LNCAP (cell line): ENCODE measurements around the gene PSPH.

Experiments
- CTCF ChIP-seq: fragments of 450-650 bp; IDR thresholded peaks from 2 replicates; pipeline ENCODE4 v1.5.1; 2017; ENCODE audit warnings: mild to moderate bottlenecking

The PSPH gene

GRCh38 chr7:56063500-56063881 lies 12.2 kb upstream of the PSPH start:
- TF ChIP-seq CTCF: no peak

- no peak for TF ChIP-seq CTCF
Observed at GRCh38 chr7:56062382-56062781, 11.1 kb upstream of the PSPH start.

GRCh38 chr7:56053993-56054392 lies 2.7 kb upstream of the PSPH start:
- no peak for TF ChIP-seq CTCF

GRCh38 chr7:56053379-56053778 lies 2.1 kb upstream of the PSPH start:
- no peak for TF ChIP-seq CTCF

GRCh38 chr7:56051053-56051338 lies 248 bp downstream of the PSPH start:
- TF ChIP-seq CTCF: no peak

GRCh38 chr7:56048245-56048644 lies 3.0 kb downstream of the PSPH start:
- no peak for TF ChIP-seq CTCF

GRCh38 chr7:56046721-56047445 lies 4.4 kb downstream of the PSPH start:
- TF ChIP-seq CTCF: no peak

- no peak for TF ChIP-seq CTCF
Observed at GRCh38 chr7:56040730-56041129, 10.5 kb downstream of the PSPH start.
